Endothelial cell of umbilical vein (primary cell): ENCODE data around the gene SLC6A9. TPM values are rescaled to one million over a fixed set of nuclear protein-coding genes. Genes with fewer than 3 reads are reported as not detected.

Experiments used
- BruUV-seq: library from RNA; stranded (reverse); fragments of 400-500 nt; replicated peaks from 2 replicates; lab custom pipeline; 2021; lab: Mats Ljungman, UMichigan
- CTCF ChIA-PET: fragments of 300-600, 350-600 bp; sonication (Branson Sonifier 250); formaldehyde crosslinking; loops from one replicate; lab custom pipeline; 2021; ENCODE audit warnings: antibody characterized with exemption, inconsistent platforms; lab: Charles Lee
- POLR2A ChIA-PET: fragments of 300-600, 350-600 bp; sonication (Branson Sonifier 250); formaldehyde crosslinking; loops from one replicate; lab custom pipeline; 2021; ENCODE audit warnings: antibody characterized with exemption, inconsistent platforms; lab: Charles Lee
- DNase-seq: peaks from one replicate; pipeline ENCODE4 v3.0.0-alpha.2; 2011; ENCODE audit warnings: low read depth, low spot score
- FAIRE-seq: peaks from 2 replicates; lab custom pipeline; 2011; peaks lifted over from hg19 to GRCh38; lab: Jason Lieb, UNC
- H2AFZ ChIP-seq: 2 replicates; pipeline ENCODE4 v1.6.0; 2012; ENCODE audit warnings: low read depth, low read length, control low read depth, inconsistent platforms
- H3K27ac ChIP-seq: 2 replicates; pipeline ENCODE4 v1.5.1; 2011; ENCODE audit warnings: low read depth, mild to moderate bottlenecking, control low read depth, low read length, moderate library complexity; ENCODE audit not compliant: insufficient read depth
- H3K27me3 ChIP-seq, 2 experiments: 2 replicates each; pipeline versions ENCODE4 v1.6.0 to v1.6.1; 2011; ENCODE audit warnings: low read length in 2 of 2, mixed read lengths in 1 of 2; ENCODE audit not compliant: control insufficient read depth in 2 of 2, insufficient read depth in 2 of 2
- H3K36me3 ChIP-seq, 2 experiments: 2 replicates in 1 of 2; 3 replicates in 1 of 2; pipeline ENCODE4 v1.5.1; 2011; ENCODE audit warnings: low read length in 2 of 2, mild to moderate bottlenecking in 1 of 2, moderate library complexity in 1 of 2; ENCODE audit not compliant: control insufficient read depth in 2 of 2, insufficient read depth in 2 of 2; ENCODE audit errors: extremely low read depth in 1 of 2
- H3K4me1 ChIP-seq: 3 replicates; pipeline ENCODE4 v1.5.1; 2011; ENCODE audit warnings: mild to moderate bottlenecking, low read length; ENCODE audit not compliant: control insufficient read depth, insufficient read depth; ENCODE audit errors: extremely low read depth
- H3K4me2 ChIP-seq: 2 replicates; pipeline ENCODE4 v1.6.1; 2011; ENCODE audit warnings: low read length, control low read depth, mixed read lengths; ENCODE audit not compliant: insufficient read depth
- H3K4me3 ChIP-seq, 3 experiments: fragments of 200-600 bp in 1 of 3; sonication (generic), shearing (Covaris generic) in 1 of 3; replicated peaks in 1 of 3; 2 replicates each; pipeline ENCODE4 v1.5.1; 2011 to 2016; ENCODE audit warnings: control low read depth in 3 of 3, low read length in 3 of 3, mild to moderate bottlenecking in 2 of 3, inconsistent platforms in 1 of 3, low read depth in 1 of 3, moderate library complexity in 1 of 3; ENCODE audit not compliant: insufficient read depth in 1 of 3
- H3K79me2 ChIP-seq: 2 replicates; pipeline ENCODE4 v1.6.0; 2012; ENCODE audit warnings: low read length, inconsistent platforms; ENCODE audit not compliant: control insufficient read depth, insufficient read depth
- H3K9ac ChIP-seq: replicated peaks from 2 replicates; pipeline ENCODE3; 2011; ENCODE audit warnings: low read length, control low read depth; ENCODE audit not compliant: insufficient read depth; ENCODE audit errors: extremely low read depth
- H3K9me1 ChIP-seq: replicated peaks from 3 replicates; pipeline ENCODE4 v1.6.0; 2011; ENCODE audit warnings: mild to moderate bottlenecking, low read length; ENCODE audit not compliant: control insufficient read depth, insufficient read depth; ENCODE audit errors: extremely low read depth
- H3K9me3 ChIP-seq: replicated peaks from 2 replicates; pipeline ENCODE4 v1.5.1; 2012; ENCODE audit warnings: low read length, inconsistent platforms; ENCODE audit not compliant: control insufficient read depth, insufficient read depth
- H4K20me1 ChIP-seq: replicated peaks from 2 replicates; pipeline ENCODE3; 2011; ENCODE audit warnings: mild to moderate bottlenecking, low read length; ENCODE audit not compliant: control insufficient read depth, insufficient read depth; ENCODE audit errors: extremely low read depth
- EZH2 ChIP-seq: IDR thresholded peaks from 2 replicates; pipeline ENCODE4 v1.6.1; 2012; ENCODE audit warnings: borderline replicate concordance, low read depth, mild to moderate bottlenecking, moderate library complexity, low read length, inconsistent platforms; ENCODE audit not compliant: severe bottlenecking
- FOS ChIP-seq: IDR thresholded peaks from 2 replicates; pipeline ENCODE4 v1.6.1; 2011; ENCODE audit warnings: mild to moderate bottlenecking, low read length, moderate library complexity, borderline replicate concordance; ENCODE audit not compliant: insufficient read depth
- GATA2 ChIP-seq: IDR thresholded peaks from 2 replicates; pipeline ENCODE4 v1.7.0; 2011; ENCODE audit warnings: low read depth, mild to moderate bottlenecking, moderate library complexity, mixed read lengths, low read length; ENCODE audit not compliant: insufficient read length, insufficient read depth
- JUN ChIP-seq: IDR thresholded peaks from 2 replicates; pipeline ENCODE4 v1.6.1; 2011; ENCODE audit warnings: borderline replicate concordance, low read depth; ENCODE audit not compliant: insufficient read length, insufficient read depth
- MYC ChIP-seq: IDR thresholded peaks from one replicate; pipeline ENCODE4 v1.6.1; 2011; ENCODE audit warnings: mild to moderate bottlenecking, low read depth, low read length
- POLR2A ChIP-seq: IDR thresholded peaks from 2 replicates; pipeline ENCODE4 v1.6.1; 2012; ENCODE audit warnings: low read depth, mild to moderate bottlenecking, control low read depth, low read length
- POLR2AphosphoS5 ChIP-seq: IDR thresholded peaks from 2 replicates; pipeline ENCODE4 v1.6.1; 2012; ENCODE audit warnings: low read depth, mild to moderate bottlenecking, control low read depth, low read length, moderate library complexity; ENCODE audit not compliant: insufficient read depth
- dilution Hi-C: fragments of 300-500 bp; cut with MboI; formaldehyde crosslinking; loops from one replicate; pipeline ENCODE4 v1.15.0; 2019; ENCODE audit warnings: low sequenced_read_pairs; ENCODE audit not compliant: extremely low pct_ligation_motif_present
- intact Hi-C: fragments of 100-400 bp; cut with micrococcal nuclease; formaldehyde crosslinking; loops from one replicate; pipeline ENCODE4 v1.10.0; 2022
- polyA plus RNA-seq, 4 experiments: library from polyadenylated mRNA; depleted of rRNA in 3 of 4; stranded (reverse) in 3 of 4; unstranded in 1 of 4; fragments of >200 nt; gene quantifications; 2 replicates each; pipeline versions ENCODE4 v1.2.1 to v1.2.3, GENCODE V29; 2011 to 2012; ENCODE audit warnings: missing spikeins in 1 of 4
- total RNA-seq: library from RNA; stranded (reverse); gene quantifications from 2 replicates; pipeline ENCODE4 v1.2.3, GENCODE V29; 2021
- TF ChIP-seq, protein P1 (sequence below): IDR thresholded peaks from 2 replicates; pipeline ENCODE4 v1.6.1; 2011; ENCODE audit not compliant: insufficient read depth, insufficient read length
- TF ChIP-seq, protein P2 (sequence below), 2 donors: IDR thresholded peaks; 1 replicate in 1 of 2; 2 replicates in 1 of 2; pipeline ENCODE4 v1.5.1; 2011; ENCODE audit warnings: low read length in 2 of 2, mild to moderate bottlenecking in 2 of 2, moderate library complexity in 2 of 2, control low read depth in 1 of 2, inconsistent platforms in 1 of 2, low read depth in 1 of 2; ENCODE audit not compliant: insufficient read depth in 1 of 2; ENCODE audit errors: extremely low read depth in 1 of 2

Gene SLC6A9
- total and polyA plus RNA-seq, 2 donors (not counting 3 experiments of a cell fraction or from before 2014, with no cell fraction given), result 0.80 to 1.5 TPM

DNA sequence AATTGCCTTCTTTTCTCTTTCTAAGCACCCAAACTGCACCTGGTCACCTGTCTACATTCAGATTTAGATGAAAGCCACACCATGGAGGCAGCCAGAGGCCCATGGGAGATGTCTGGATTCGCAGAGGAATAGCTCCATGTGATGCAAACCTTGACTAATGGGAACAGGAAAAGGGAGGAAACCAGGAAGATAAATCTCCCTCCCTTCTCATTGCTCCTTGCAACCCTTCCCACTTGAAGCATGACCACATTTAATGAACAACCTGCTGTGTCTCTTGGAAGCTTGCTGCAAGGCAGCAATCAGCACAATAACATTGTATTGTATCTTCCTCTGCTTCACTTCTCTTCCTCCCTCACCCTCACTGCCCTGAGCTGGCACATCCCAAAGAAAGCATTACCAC, 44.8 kb upstream of the SLC6A9 start:
- intact Hi-C loops, result no loop called here
- no peak overlapping the region for H3K27ac ChIP-seq
- ChIA-PET CTCF (interaction anchor here (1.0 to 1.2 kb wide), 2 partner anchors 28 to 141 kb away, joined by 3 to 4 read pairs; no protein-coding TSS in a partner anchor), POLR2A (no interaction called here)
- H4K20me1 ChIP-seq, result no peaks in the 10 kb centered on the region
- dilution Hi-C loops, result no loop called here
- DNase-seq, result no peak
- no peaks in the 10 kb centered on the region for H3K36me3 ChIP-seq
- H2AFZ ChIP-seq, result no peak overlapping the region
- no peaks in the 10 kb centered on the region for H3K4me1 ChIP-seq
- no peak overlapping the region for H3K4me3 ChIP-seq
- no peaks in the 10 kb centered on the region for H3K9me3 ChIP-seq
- H3K9me1 ChIP-seq, result no peaks in the 10 kb centered on the region
- no peak overlapping the region for H3K9ac ChIP-seq
- peaks cover 3 to 8% of the 10 kb centered on the region in 2 experiments for H3K27me3 ChIP-seq
- no peak overlapping the region for H3K4me2 ChIP-seq
- TF ChIP-seq POLR2AphosphoS5 (no peak), EZH2 (no peak), GATA2 (no peak), FOS (no peak), JUN (no peak), MYC (no peak), POLR2A (no peak)
- TF ChIP-seq, protein P1, sequence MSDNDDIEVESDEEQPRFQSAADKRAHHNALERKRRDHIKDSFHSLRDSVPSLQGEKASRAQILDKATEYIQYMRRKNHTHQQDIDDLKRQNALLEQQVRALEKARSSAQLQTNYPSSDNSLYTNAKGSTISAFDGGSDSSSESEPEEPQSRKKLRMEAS, result no peak
- TF ChIP-seq, protein P2, sequence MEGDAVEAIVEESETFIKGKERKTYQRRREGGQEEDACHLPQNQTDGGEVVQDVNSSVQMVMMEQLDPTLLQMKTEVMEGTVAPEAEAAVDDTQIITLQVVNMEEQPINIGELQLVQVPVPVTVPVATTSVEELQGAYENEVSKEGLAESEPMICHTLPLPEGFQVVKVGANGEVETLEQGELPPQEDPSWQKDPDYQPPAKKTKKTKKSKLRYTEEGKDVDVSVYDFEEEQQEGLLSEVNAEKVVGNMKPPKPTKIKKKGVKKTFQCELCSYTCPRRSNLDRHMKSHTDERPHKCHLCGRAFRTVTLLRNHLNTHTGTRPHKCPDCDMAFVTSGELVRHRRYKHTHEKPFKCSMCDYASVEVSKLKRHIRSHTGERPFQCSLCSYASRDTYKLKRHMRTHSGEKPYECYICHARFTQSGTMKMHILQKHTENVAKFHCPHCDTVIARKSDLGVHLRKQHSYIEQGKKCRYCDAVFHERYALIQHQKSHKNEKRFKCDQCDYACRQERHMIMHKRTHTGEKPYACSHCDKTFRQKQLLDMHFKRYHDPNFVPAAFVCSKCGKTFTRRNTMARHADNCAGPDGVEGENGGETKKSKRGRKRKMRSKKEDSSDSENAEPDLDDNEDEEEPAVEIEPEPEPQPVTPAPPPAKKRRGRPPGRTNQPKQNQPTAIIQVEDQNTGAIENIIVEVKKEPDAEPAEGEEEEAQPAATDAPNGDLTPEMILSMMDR (IDR thresholded peaks at IDR 0.05; ENCODE audit: extremely low read depth in 1 of 2, insufficient read depth in 1 of 2, low read depth in 1 of 2, low read length in 2 of 2), result no peak
- no peak for FAIRE-seq
- BruUV-seq, result no TSS peak
- H3K79me2 ChIP-seq, result no peaks in the 10 kb centered on the region
